Measurements from ENCODE around the gene VTCN1.

VTCN1 gene

DNA sequence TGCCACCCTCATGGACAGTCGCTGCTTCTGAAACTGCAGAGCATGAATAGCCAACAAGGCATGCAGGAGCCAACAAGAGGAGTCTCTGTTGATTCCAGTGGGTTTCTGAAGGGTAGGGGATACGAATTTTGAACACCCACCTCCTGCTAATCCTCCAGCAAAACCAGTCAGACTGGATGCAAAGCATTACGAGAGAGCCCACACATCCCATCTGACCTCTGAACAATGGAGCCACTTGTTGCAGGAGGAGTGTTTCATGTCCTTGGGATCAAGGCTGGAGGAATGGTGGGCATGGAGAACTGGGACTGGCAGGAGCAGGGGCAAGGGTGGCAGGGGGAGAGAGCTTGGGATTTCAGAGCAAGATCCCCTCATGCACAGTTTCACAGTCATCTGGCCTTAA, 1.6 kb downstream of the VTCN1 start:
- no peak for DNase-seq (ENCODE audit: low spot score)

DNA sequence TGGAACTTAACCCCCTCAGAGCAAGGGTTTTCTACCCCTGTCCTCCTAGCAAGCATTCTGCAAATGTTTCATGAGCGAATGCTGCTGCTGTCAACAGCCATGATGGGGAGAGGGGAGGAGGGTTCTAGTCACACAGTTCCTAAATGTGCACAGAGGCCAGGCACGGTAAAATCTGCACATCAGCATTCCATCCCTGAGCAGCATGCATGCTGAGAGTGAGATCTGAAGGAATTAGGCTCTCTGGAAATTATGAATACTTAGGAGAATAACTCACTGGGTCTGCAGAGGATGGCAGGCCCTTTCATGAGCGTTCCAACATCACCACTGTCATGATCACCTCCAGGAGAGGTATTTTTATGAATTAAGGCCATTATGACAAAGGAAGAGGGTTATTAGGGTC, 2.1 kb downstream of the VTCN1 start:
- no peak for DNase-seq (ENCODE audit: low spot score)

DNA sequence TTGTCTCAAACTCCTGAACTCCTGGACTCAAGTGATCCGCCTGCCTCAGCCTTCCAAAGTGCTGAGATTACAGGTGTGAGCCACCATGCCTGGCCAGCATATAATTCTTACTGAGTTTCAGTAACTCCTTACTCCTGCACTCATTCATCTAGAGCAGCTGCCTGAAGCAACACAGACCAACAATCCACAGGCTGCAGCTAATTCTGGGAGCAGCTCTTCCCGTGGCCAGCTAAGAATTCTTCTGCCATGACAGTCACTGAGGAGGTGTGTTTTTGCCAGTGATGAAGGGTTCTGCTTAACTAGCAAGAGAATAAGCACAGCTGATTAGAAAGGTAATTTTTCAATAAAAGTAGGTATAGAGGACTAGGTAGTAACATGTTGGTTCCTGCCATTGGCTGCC, 5.4 kb downstream of the VTCN1 start:
- DNase-seq (ENCODE audit: low spot score) = no peak

DNA sequence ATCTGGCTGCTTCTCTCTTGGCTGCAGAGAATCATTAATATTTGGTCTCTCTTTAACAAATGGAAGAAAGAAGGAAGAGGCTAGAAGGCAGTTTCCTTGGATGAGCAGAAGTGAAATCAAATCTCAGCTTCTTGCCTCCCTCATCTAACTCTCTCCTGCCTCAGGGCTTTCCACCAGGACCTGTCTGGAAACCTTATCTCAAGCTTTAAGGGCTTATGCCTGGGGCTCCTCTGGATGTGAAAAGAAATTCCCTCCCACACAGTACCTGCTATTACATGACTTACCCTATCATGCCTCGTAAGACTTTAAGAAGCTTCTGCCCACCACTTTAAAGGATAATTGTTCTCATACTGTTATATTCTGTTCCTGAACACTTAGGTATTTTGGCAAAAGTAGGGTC, 8.9 kb downstream of the VTCN1 start:
- DNase-seq (ENCODE audit: low spot score) = no peak

DNA sequence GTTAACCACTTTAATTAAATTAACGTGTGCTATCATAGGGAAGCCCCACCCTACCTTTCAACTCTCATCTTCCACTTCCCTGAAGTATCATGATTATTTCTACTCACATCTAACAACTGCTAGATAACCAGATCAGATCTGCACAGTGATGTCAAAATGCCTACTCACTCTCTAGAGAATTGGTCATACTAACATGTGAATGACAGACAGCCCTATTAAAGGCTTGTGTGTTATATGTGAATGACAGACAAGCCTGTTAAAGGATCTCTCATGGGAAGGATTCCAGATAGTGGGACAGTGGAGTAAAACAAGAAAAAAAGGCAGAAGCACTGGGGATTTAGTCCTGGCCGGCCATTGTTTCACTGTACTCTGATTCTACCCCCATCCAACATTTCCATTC, 12.6 kb downstream of the VTCN1 start:
- no peak for DNase-seq (ENCODE audit: low spot score)

DNA sequence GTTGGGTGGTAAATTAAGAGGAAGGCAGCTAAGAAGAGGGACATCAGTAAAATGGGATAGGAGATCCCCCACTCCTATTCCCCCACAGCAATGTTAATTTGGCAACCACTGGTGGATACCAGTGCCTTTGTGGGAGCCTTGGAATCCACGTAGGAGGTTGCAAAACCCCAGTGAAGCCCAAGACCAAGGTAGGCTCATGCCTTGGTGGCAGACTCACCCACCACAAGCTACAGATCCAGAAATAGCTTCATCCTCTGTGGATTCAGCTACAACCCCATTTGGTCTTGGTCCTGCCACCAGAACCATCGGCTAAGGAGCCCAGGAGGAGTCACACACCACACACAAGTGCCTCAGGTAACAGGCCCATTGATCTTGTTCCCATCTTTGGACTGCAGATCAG, 21.0 kb downstream of the VTCN1 start:
- no peak for DNase-seq (ENCODE audit: low spot score)

DNA sequence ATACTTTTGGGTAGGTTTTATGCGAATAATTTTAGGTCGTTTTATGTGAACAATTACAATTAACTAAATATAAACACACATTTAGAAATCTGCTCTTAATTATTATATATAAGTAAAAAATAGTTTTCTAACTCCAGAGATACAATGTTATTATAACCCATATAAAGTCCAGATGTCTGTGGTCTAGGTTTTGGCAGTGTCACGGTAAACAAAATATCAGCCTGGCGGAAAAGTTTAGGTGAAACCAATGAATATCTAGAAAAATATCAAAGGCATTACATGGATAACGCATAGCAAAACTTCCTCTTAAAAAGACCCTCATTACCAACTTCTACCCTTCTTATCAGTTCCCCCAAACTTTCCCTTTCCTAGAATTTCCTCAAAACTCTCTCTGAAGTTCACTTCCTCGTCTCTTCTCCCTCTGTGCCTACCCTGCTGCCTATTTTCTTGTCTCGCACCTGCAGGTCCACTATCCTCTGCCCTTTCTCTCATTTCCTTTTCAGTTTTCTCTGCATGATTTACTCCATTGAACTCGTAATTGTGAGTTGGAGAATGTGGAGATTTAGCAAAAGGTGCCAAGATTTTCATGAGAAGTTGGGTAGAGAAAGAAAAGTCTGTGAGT, 21.8 kb downstream of the VTCN1 start:
- no peak for DNase-seq (ENCODE audit: low spot score)

DNA sequence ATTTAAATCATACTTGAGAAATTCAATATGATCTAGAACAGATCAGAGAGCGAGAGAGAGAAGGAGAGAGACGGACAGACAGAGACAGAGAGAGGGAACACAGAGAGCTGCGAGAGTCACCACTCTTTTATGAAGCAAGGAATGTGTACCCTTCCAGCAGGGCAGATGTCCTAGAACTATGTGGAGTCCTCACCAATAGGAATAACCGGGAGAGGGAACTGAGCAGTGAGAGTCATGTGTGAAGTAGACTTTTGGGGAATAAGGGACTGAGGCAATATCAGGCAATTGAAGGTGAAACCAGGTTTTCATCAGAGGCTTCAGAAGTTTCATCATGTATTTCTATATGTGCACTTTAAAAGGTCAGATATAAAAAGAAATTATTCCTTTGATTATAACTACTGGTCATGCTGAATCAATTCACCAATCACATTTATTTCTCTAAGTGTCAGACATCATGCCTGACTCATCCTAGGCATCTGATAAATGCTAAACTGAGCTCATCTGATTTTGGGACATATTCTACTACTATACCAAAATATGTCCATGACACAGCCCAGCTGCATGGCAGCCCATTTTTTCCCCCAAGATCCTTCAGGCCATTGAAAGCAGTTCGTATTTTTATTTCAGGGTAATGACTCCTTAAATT, 22.4 kb downstream of the VTCN1 start:
- peak; percentile 23 for DNase-seq (ENCODE audit: low spot score)

DNA sequence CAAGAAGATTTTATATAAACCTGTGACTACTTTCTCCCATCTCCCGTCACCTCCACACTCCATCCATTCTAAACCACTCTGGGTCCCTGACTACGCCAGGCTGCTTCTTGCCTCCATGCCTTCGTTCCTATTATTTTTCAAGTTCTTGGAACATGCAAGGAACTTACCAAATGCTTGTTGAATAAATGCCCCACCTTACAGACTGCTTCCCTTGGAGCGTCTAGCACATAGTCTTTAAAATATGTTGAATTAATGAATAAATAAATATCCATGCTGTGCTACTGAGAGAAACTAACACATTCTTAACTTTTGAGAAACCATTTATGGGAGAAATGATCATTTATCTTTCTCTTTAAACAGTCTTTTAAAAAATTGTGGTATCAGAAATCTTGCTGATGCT, 27.6 kb downstream of the VTCN1 start:
- DNase-seq (ENCODE audit: low spot score) = no peak

DNA sequence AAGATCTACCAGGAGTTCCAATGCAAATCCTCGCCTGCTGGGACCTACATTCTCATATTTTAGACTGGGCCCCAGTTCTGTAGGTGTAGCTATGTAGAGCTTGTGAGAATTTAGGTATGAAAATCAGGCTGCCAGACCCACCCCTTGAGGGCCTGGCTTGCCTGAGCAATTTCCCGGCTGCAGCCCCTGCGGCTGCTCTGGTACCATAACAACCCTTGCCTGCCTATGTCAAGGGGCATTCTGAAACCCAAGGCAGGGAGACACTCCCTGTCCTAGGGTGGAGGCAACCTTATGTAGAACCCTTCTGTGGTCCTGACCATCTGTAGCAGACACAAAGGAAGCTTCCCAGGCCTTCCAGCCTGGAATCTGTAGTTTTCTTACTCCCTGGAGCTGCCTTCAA, 28.4 kb downstream of the VTCN1 start:
- no peak for DNase-seq (ENCODE audit: low spot score)

DNA sequence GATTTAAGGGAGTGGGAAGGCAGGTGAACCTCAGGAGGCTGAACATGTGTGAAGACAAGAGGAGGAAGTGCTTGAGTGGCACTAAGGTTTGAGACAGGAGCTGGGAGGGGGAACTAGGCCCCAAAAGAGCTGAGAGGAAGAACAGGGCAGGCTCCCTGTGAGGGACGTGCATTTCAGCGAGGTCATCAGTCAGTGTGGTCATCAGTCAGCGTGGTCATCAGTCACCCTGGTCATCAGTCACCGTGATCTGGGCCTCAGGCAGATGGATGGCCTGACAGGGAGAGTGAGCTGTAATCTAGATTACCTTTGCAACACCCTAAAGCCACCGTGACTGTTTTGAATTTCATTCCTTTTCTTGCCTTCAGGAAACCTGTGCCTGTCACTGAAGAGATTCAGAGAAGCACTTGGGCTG, 29.1 kb downstream of the VTCN1 start:
- DNase-seq (ENCODE audit: low spot score) = no peak

DNA sequence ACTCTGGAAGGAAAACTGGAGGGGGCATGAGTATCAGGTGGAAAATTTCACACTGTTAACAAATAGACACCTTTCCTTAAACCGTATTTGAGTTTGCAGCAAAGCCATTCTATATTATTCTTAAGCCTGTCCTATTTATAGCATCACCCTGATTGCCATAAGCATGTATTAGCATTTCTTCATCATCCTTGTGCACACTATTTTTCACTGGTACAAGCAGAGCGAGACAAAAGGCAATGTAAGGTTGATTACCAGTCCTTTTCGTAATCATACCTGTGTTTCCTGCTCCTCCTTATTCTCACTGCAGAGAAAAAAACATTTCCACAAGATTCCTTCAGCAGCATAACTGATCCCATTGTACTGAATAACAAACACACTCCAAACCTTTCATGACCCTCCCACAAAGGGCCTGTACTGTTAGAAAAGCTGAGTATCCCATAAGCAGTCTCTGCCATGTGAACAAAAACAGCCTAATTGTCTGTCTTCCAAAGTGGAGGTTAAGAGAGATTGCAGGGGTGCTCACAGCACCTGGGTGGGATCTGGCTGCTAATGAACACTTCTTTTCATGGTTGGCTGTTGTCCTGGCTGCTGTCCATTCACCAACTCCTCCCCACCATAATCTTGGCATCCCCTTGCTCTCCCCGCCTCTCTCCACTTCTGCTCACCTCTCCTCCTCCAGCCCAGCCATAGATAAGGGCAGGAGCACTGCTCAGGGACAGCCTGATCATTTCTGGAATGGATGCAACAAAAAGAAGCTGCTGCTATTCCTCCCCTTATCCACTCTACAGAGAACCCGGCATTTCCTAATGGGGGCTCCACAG, 30.4 kb downstream of the VTCN1 start:
- no peak for DNase-seq (ENCODE audit: low spot score)

DNA sequence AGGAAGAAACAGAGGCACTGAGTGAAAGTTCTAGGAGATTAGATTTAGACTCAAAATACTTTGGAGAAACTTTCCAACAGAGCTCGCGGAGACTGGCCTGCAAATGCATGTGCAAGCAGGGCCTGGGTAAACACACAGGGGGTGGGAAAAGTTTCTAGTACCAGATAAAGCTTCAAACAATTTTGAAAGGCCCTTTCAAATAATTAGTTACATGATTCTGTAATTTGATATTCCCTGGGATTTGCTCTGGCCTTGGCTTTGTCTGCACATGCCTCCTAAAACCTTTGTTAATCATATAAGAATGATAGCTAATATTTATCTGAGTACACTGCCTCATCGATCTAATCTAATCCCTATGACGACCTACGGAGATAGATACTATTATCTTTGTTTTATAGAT, 31.3 kb downstream of the VTCN1 start:
- DNase-seq (ENCODE audit: low spot score) = no peak

DNA sequence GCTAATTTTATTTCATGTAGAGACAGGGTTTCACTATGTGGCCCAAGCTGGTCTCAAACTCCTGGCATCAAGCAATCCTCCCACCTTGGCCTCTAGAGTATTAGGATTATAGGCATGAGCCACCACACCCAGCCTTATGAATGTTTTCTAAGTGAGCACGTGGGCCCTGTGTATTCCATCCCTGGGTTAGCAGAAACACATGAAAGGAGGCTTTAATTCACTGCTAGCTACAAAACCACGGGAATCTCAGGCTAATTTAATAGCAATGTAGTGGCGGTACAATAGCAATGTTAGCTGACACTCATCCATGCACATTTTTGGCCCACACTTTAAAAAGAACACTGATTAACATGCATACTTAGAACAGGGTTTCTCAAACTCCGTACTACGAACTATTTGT, 32.0 kb downstream of the VTCN1 start:
- no peak for DNase-seq (ENCODE audit: low spot score)

DNA sequence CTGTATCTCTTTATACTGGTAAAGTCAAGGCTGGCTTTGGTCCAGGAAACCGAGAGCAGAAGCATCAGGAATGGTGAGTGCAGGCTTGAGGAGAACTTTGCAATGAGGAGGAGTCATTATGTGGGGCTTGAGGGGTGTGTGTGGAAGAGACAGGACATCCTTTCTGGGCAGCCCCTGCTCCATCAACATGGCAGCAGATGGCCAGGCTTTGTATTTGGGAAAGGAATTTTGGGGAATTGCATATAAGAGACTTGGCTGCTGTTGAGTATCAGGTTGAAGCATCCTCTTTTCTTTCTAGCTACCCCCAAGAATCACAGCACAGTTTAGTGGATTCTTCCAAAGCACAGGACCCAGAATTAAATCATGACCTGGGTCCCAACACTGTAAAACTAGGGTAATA, 33.4 kb downstream of the VTCN1 start:
- no peak for DNase-seq (ENCODE audit: low spot score)

DNA sequence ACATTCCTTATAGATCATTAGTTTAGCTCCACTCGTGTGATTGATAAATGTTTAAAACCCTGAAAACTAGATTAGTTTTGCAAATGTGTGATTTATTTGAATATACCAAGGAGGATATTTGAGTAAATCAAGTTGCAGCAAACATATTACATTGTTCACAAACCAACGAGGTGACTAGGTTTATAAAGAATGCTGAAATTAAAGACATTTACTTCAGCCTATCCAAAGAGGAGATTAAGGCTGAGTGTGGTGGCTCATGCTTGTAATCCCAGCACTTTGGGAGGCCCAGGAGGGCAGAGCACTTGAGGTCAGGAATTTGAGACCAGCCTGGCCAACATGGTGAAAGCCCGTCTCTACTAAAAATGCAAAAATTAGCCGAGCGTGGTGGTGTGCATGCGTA, 34.1 kb downstream of the VTCN1 start:
- no peak for DNase-seq (ENCODE audit: low spot score)

DNA sequence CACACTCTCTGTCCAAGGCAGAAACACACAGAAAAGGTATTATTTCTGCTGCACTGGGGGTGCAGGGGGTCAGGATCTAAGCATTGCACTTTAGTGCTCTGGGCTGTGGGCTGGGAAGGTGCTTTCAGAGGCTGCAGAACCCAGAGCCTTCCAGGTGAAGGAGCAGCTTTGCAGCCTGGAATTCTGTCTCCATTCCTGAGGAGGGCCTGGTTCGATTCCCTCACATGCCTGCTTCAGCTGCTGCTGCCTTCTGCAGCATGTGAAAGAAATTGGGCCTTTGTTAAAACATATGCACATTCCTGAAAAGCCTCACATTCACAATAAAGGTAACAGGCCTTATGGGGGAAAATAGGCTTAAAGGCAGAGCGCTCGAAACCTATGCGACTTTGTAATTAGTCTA, 35.9 kb downstream of the VTCN1 start:
- DNase-seq (ENCODE audit: low spot score) = no peak

DNA sequence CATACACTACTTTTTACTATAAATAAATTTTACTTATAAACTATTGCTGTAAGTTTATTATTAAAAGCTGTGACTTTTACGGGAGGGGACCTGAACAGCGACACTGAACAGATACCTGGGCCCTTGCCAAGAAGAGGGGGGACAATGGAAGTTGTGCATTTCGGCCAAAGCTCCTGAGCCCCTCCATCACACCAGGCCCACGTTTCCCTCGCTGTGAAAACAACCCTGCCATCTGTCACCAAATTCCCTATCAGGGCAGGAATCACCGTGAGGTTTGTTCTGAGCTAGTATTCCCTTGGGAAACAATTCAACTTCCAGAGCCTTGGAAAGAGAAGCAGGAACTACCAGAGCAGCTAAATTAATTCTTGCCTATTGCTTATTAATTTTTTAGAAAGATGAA, 37.0 kb downstream of the VTCN1 start:
- DNase-seq (ENCODE audit: low spot score) = no peak

DNA sequence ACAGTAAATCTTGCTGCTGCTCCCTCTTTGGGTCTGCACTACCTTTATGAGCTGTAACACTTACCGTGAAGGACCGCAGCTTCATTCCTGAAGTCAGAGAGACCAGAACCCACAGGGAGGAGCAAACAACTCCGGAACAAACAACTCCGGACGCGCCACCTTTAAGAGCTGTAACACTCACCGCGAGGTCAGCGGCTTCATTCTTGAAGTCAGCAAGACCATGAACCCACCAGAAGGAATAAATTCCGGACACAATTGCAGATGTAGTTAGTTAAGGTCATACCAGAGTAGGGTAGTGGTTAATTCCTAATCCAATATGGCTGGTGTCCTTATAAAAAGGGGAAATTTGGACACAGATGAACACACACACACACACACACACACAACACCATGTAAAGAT, 37.7 kb downstream of the VTCN1 start:
- no peak for DNase-seq (ENCODE audit: low spot score)

DNA sequence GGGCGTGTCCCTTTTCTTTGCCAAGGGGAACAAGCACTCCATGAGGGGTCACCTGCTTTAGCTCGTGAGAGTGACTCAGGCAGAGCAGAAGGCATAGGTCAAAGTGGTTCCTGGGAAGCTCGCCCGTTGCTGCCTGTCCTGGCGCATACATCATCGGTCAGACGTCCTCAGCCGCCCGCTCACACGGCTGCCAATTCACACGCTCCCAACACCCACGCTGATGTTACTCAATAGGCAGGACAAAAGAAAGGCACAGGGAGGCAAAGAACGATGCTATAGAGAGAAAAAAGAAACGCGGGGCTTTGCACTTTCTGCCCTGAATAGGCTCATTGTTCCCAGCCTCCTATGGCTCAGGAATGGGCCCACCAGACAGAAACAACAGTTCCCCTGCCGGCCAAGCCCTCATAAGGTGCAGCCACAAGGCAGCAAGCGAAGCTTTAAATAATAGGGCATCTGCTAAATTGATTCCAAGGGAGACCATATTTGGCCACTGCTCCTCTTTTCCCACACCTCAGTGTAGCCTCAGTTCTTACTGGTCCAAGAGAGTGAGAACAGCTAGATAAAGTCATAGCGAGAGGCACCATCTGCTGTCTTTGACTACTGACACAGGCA, 38.7 kb downstream of the VTCN1 start:
- DNase-seq (ENCODE audit: low spot score) = no peak

DNA sequence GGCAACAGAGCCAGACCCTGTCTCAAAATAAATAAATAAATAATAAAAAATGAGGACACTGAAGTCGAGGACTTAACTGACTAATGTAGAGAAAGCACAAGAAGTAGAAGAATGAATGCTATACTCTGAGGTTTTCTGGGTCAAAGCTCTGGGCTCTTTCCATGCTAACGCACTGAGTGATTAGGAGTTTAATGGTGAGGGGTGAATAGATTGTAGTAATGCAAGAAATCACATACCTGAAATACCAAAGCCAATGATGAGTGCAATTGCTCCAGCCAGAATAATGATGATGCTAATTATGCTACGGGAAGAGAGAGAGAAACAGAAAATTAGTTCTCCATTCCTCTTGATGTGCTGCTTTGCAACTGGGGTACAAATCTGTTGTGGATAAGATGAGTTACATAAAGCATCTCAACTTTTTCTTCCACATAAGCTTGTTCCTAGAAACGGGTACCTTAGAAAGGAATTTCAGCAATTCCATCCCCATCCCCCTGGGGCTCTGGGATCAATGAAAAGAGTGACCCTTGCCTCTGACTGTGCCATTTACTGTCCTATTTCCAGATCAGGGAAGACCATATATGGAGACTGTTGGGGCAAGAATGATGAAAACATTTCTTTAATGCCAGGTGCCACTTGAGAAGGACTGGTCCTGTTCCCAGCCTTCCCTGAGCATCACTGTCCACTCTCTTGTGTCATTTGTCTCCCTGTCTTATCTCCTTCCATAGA, 40.7 kb downstream of the VTCN1 start:
- no peak for DNase-seq (ENCODE audit: low spot score)

DNA sequence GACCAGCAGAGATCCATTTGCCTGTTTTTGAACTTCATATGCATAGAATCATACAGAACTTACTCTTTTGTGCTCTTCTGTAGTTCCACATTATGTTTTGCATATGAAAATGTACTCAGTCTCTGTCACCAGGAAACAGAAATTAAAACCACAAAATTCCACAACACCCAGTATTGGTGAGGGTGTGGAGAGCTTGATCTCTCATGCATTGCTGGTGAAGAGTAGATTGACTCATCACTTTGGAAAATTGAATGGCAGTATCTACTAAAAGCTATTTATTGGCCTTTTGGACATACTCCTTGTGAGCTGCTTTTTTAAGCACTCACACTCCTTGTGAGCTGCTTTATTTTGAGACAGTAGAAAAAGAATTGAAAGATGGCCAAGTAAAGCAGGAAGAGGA, 43.3 kb downstream of the VTCN1 start:
- DNase-seq (ENCODE audit: low spot score) = no peak

All from GM03348 (cell line).